H1 (cell line): ENCODE measurements around the gene MIPEP. TPM values are rescaled to one million over a fixed set of nuclear protein-coding genes. Genes with fewer than 3 reads are reported as not detected.

Experiments
- CTCF ChIA-PET: fragments of 300-600 bp; sonication (Branson Sonifier 250); formaldehyde crosslinking; loops from one replicate; lab custom pipeline; 2021; ENCODE audit not compliant: partially characterized antibody; lab: Charles Lee
- POLR2A ChIA-PET: fragments of 300-600 bp; sonication (Branson Sonifier 250); formaldehyde crosslinking; loops from one replicate; lab custom pipeline; 2021; ENCODE audit warnings: inconsistent platforms; ENCODE audit not compliant: partially characterized antibody; lab: Charles Lee
- DNase-seq, 2 experiments: peaks; one replicate each; pipeline versions ENCODE4 v3.0.0 to v3.0.0-alpha.2; 2010 to 2022; ENCODE audit warnings: low spot score in 2 of 2, low read depth in 1 of 2, mixed read lengths in 1 of 2
- FAIRE-seq: peaks from 2 replicates; lab custom pipeline; 2011; peaks lifted over from hg19 to GRCh38; lab: Jason Lieb, UNC
- H2AFZ ChIP-seq: 2 replicates; pipeline ENCODE4 v1.8.1; 2012; ENCODE audit warnings: low read length, inconsistent platforms
- H2AK5ac ChIP-seq: 2 replicates; pipeline ENCODE4 v1.6.1; 2013; ENCODE audit warnings: low read depth, low read length
- H2BK120ac ChIP-seq: replicated peaks from 2 replicates; pipeline ENCODE3; 2013; ENCODE audit warnings: low read depth, low read length, inconsistent platforms
- H2BK12ac ChIP-seq: 2 replicates; pipeline ENCODE4 v1.6.1; 2013; ENCODE audit warnings: low read depth, low read length
- H2BK15ac ChIP-seq: 2 replicates; pipeline ENCODE4 v1.6.1; 2013; ENCODE audit warnings: low read length
- H2BK20ac ChIP-seq: 2 replicates; pipeline ENCODE4 v1.6.1; 2013; ENCODE audit warnings: low read length
- H2BK5ac ChIP-seq: 2 replicates; pipeline ENCODE4 v1.6.1; 2013; ENCODE audit warnings: low read depth, low read length
- H3K14ac ChIP-seq: 2 replicates; pipeline ENCODE4 v1.6.1; 2013; ENCODE audit warnings: inconsistent platforms; ENCODE audit not compliant: insufficient read length
- H3K18ac ChIP-seq: 2 replicates; pipeline ENCODE4 v1.6.1; 2013; ENCODE audit warnings: low read length; ENCODE audit errors: extremely low read depth
- H3K23ac ChIP-seq: 2 replicates; pipeline ENCODE4 v1.6.1; 2013; ENCODE audit warnings: inconsistent platforms; ENCODE audit not compliant: insufficient read length
- H3K23me2 ChIP-seq: 2 replicates; pipeline ENCODE4 v1.6.1; 2013; ENCODE audit warnings: low read depth, low read length
- H3K27ac ChIP-seq: 2 replicates; pipeline ENCODE4 v1.6.1; 2011; ENCODE audit warnings: low read depth, low read length, inconsistent platforms
- H3K27me3 ChIP-seq, 4 experiments: replicated peaks in 1 of 4; 1 replicate in 1 of 4; 2 replicates in 3 of 4; pipeline versions ENCODE4 v1.6.1 to v1.8.1; 2011 to 2013; ENCODE audit warnings: low read length in 3 of 4, mild to moderate bottlenecking in 3 of 4, inconsistent platforms in 2 of 4, mixed read lengths in 2 of 4, moderate library complexity in 1 of 4; ENCODE audit not compliant: control insufficient read depth in 3 of 4, insufficient read depth in 3 of 4; ENCODE audit errors: extremely low read depth in 1 of 4
- H3K36me3 ChIP-seq, 4 experiments: 2 replicates each; pipeline versions ENCODE4 v1.6.1 to v1.8.1; 2011 to 2013; ENCODE audit warnings: mild to moderate bottlenecking in 4 of 4, low read length in 3 of 4, moderate library complexity in 2 of 4, control low read depth in 1 of 4, inconsistent platforms in 1 of 4; ENCODE audit not compliant: insufficient read depth in 4 of 4, control insufficient read depth in 2 of 4
- H3K4ac ChIP-seq: replicated peaks from 2 replicates; pipeline ENCODE3; 2013; ENCODE audit warnings: low read length, low read depth, mixed read lengths, inconsistent platforms; ENCODE audit not compliant: insufficient read length
- H3K4me1 ChIP-seq, 4 experiments: replicated peaks in 1 of 4; 1 replicate in 1 of 4; 2 replicates in 3 of 4; pipeline versions ENCODE4 v1.6.1 to v1.8.1; 2011 to 2013; ENCODE audit warnings: low read length in 3 of 4, inconsistent platforms in 2 of 4, mixed read lengths in 1 of 4; ENCODE audit not compliant: insufficient read depth in 4 of 4, control insufficient read depth in 3 of 4
- H3K4me2 ChIP-seq, 2 experiments: 2 replicates each; pipeline versions ENCODE4 v1.6.1 to v1.8.1; 2011 to 2013; ENCODE audit warnings: low read depth in 2 of 2, low read length in 2 of 2, control low read depth in 1 of 2, inconsistent platforms in 1 of 2, mild to moderate bottlenecking in 1 of 2; ENCODE audit not compliant: insufficient read depth in 1 of 2
- H3K4me3 ChIP-seq, 4 experiments: fragments of 200-600, 300-600 bp in 1 of 4; sonication (generic), shearing (Covaris generic), sonication (Bioruptor Twin) in 1 of 4; 2 replicates each; pipeline versions ENCODE4 v1.5.1 to v1.8.1; 2011 to 2016; ENCODE audit warnings: low read length in 4 of 4, low read depth in 3 of 4, control low read depth in 2 of 4, inconsistent platforms in 2 of 4, mild to moderate bottlenecking in 2 of 4, mixed read lengths in 1 of 4, moderate library complexity in 1 of 4; ENCODE audit not compliant: insufficient read depth in 2 of 4; ENCODE audit errors: extremely low read depth in 1 of 4
- H3K56ac ChIP-seq: replicated peaks from 2 replicates; pipeline ENCODE3; 2013; ENCODE audit warnings: low read depth, mild to moderate bottlenecking, mixed read lengths, low read length, inconsistent platforms; ENCODE audit not compliant: insufficient read length
- H3K79me1 ChIP-seq: 2 replicates; pipeline ENCODE4 v1.6.1; 2013; ENCODE audit warnings: low read depth, low read length, control low read depth
- H3K79me2 ChIP-seq, 2 experiments: 2 replicates each; pipeline versions ENCODE4 v1.6.1 to v1.8.1; 2012 to 2013; ENCODE audit warnings: low read length in 2 of 2, mild to moderate bottlenecking in 2 of 2, inconsistent platforms in 1 of 2; ENCODE audit not compliant: insufficient read depth in 2 of 2, control insufficient read depth in 1 of 2
- H3K9ac ChIP-seq, 4 experiments: replicated peaks in 1 of 4; 1 replicate in 1 of 4; 2 replicates in 3 of 4; pipeline versions ENCODE4 v1.6.1 to v1.8.1; 2011 to 2013; ENCODE audit warnings: low read depth in 3 of 4, low read length in 3 of 4, control low read depth in 2 of 4, mild to moderate bottlenecking in 2 of 4, moderate library complexity in 2 of 4, inconsistent platforms in 1 of 4; ENCODE audit errors: extremely low read depth in 1 of 4
- H3K9me3 ChIP-seq, 2 experiments: 2 replicates each; pipeline versions ENCODE4 v1.6.1 to v1.8.1; 2012 to 2013; ENCODE audit warnings: mild to moderate bottlenecking in 2 of 2, moderate library complexity in 2 of 2, control low read depth in 1 of 2, inconsistent platforms in 1 of 2, low read depth in 1 of 2, low read length in 1 of 2, mixed read lengths in 1 of 2; ENCODE audit not compliant: insufficient read depth in 2 of 2
- H4K20me1 ChIP-seq, 2 experiments: replicated peaks in 1 of 2; 2 replicates each; pipeline versions ENCODE3 to v1.8.1; 2011 to 2013; ENCODE audit warnings: inconsistent platforms in 2 of 2, low read length in 2 of 2, mild to moderate bottlenecking in 1 of 2; ENCODE audit not compliant: insufficient read depth in 2 of 2, control insufficient read depth in 1 of 2
- H4K5ac ChIP-seq: 2 replicates; pipeline ENCODE4 v1.6.1; 2013; ENCODE audit warnings: low read length, low read depth, mixed read lengths, inconsistent platforms; ENCODE audit not compliant: insufficient read length
- H4K8ac ChIP-seq: 2 replicates; pipeline ENCODE4 v1.8.0; 2013; ENCODE audit warnings: mild to moderate bottlenecking, moderate library complexity, low read length, inconsistent platforms; ENCODE audit not compliant: insufficient read depth; ENCODE audit errors: extremely low read depth
- H4K91ac ChIP-seq: replicated peaks from 2 replicates; pipeline ENCODE3; 2013; ENCODE audit warnings: low read length, mixed read lengths, inconsistent platforms; ENCODE audit not compliant: insufficient read length
- WGBS, 2 experiments: shearing (Covaris generic) in 1 of 2; methylation state at CpG; one replicate each; pipeline versions ENCODE4 v1.1.6 to v1.1.7; 2013 to 2015; ENCODE audit warnings: low lambda C conversion rate in 2 of 2, mixed read lengths in 2 of 2, inconsistent platforms in 1 of 2, low coverage in 1 of 2, missing lambda C conversion rate in 1 of 2; ENCODE audit not compliant: insufficient replicate concordance in 2 of 2, insufficient coverage in 1 of 2, insufficient read length in 1 of 2; ENCODE audit errors: extremely low coverage in 1 of 2, missing lambda C conversion rate in 1 of 2; 5-methylcytosine and 5-hydroxymethylcytosine counted together
- polyA plus RNA-seq, 7 experiments: library from polyadenylated mRNA; depleted of rRNA in 3 of 7; stranded (reverse) in 5 of 7; unstranded in 2 of 7; fragments of >200 nt in 5 of 7; fragments of 200-250 nt in 2 of 7; gene quantifications; 1 replicate in 5 of 7; 2 replicates in 1 of 7; 4 replicates in 1 of 7; pipeline versions ENCODE4 v1.2.1 to v1.2.3, GENCODE V29; 2011 to 2013; ENCODE audit warnings: missing spikeins in 2 of 7, mixed read lengths in 2 of 7
- total RNA-seq: library from RNA; stranded (reverse); fragmentation: NEBNext Ultra II Directional; extraction: Animal tissue kit (Norgen Biotek cat#: 25700); gene quantifications from 2 replicates; pipeline ENCODE4 v1.2.1, GENCODE V29; 2021
- TF ChIP-seq, protein P1 (sequence below): IDR thresholded peaks from 2 replicates; pipeline ENCODE4 v1.6.1; 2011; ENCODE audit warnings: low read length, improper control_type of control experiment

MIPEP gene
- total and polyA plus RNA-seq, 2 of the 8 experiments (the other 6 are each of a cell fraction or from before 2014, with no cell fraction given) = 24.0 to 24.2 TPM

DNA sequence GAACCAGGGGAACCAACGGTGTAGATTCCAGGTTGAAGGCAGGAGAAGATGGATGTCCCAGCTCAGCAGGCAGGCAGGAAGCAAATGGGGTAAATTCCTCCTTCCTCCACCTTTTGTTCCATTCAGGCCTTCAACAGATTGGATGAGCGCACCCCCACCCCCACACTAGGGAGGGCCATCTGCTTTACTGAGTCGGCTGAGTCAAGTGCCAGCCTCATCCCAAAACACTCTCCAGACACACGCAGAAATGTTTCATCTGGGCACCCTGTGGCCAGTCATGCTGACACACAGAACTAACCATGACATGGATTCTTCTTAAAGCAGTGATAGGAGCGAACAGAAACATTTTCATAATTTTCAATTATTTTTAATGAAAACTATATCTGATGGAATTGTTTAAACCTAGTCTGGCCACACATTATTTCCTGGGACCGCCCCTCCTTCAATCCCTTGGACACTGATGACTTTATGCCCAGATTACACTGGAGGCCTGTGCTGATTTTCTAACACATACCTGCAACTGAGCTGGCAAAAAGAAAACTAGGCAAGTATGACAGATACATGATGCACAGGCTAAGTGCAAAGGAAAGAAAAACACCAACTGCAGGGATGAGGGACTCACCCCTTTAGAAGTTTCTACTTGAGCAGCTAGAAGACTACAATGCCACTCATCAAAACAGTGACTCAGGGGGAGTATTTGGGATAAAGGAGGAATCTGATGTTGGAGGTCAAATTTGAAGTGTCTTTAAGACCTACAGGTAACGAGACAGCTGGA is 164.8 kb downstream of the MIPEP start:
- Histone ChIP-seq H3K27me3 (no peaks in the 10 kb centered on the region), H3K4me3 (no peak overlapping the region), H3K36me3 (no peaks in the 10 kb centered on the region), H2AK5ac (no peak overlapping the region), H2BK5ac (no peak overlapping the region), H3K4me1 (peaks cover 0 to 2% (median 0%) of the 10 kb centered on the region in 4 experiments; a peak in 2 of 7 replicates), H4K8ac (no peak overlapping the region; the same call in 1 of the 2 replicates), H2AFZ (no peak overlapping the region), H4K20me1 (no peaks in the 10 kb centered on the region), H3K79me2 (no peaks in the 10 kb centered on the region), H3K27ac (no peak overlapping the region), H4K5ac (no peak overlapping the region), H2BK20ac (no peak overlapping the region), H3K4ac (no peak overlapping the region), H2BK15ac (0 out of 2 replicates have a peak overlapping the region, but pooled peaks have one; percentile 84), H3K79me1 (no peaks in the 10 kb centered on the region), H3K23me2 (no peaks in the 10 kb centered on the region), H3K4me2 (no peak overlapping the region), H3K18ac (no peak overlapping the region), H2BK12ac (no peak overlapping the region), H3K9ac (no peak overlapping the region), H3K9me3 (0 out of 4 replicates have a peak, but pooled peaks cover 0 to 3% of the 10 kb centered on the region in 2 experiments), H3K56ac (no peak overlapping the region), H4K91ac (no peak overlapping the region), H2BK120ac (no peak overlapping the region), H3K14ac (no peak overlapping the region), H3K23ac (no peak overlapping the region)
- 73% methylated on average over 7 of the region's 7 CpGs; no CpG with 5 or more reads in 1 of the 2 experiments for WGBS, 2 experiments
- no peak for FAIRE-seq
- DNase-seq = no peak
- TF ChIP-seq, protein P1, sequence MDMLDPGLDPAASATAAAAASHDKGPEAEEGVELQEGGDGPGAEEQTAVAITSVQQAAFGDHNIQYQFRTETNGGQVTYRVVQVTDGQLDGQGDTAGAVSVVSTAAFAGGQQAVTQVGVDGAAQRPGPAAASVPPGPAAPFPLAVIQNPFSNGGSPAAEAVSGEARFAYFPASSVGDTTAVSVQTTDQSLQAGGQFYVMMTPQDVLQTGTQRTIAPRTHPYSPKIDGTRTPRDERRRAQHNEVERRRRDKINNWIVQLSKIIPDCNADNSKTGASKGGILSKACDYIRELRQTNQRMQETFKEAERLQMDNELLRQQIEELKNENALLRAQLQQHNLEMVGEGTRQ = no peak
- ChIA-PET POLR2A (interaction anchor here (0.5 kb wide), 1 partner anchor 12 kb away, joined by 3 read pairs; no protein-coding TSS in a partner anchor), CTCF (interaction anchor here (0.8 to 3.3 kb wide), 3 partner anchors 16 to 148 kb away, joined by 3 to 21 read pairs (median 5); no protein-coding TSS in a partner anchor)
